A549 (cell line): ENCODE data around the gene TLDC2. TPM values are rescaled to one million over a fixed set of nuclear protein-coding genes. Genes with fewer than 3 reads are reported as not detected.

Experiments
- ATAC-seq, 2 experiments: fragments of 200-7000 bp in 1 of 2; fragments of >200 bp in 1 of 2; cut with Nextera tagmentation in 1 of 2; cut with Tn5 transposase in 1 of 2; 3 replicates each; pipeline versions ENCODE4 v1.8.0 to v1.9.1; 2018 to 2020; ENCODE audit warnings: mild to moderate bottlenecking in 1 of 2, moderate library complexity in 1 of 2
- CTCF ChIA-PET: fragments of 300-600 bp; sonication (Branson Sonifier 250); formaldehyde crosslinking; extraction: SDS; loops from one replicate; lab custom pipeline; 2021; ENCODE audit warnings: antibody characterized with exemption, inconsistent platforms; lab: Yijun Ruan, JAX
- POLR2A ChIA-PET: fragments of 350-600 bp; formaldehyde crosslinking; extraction: SDS; loops from one replicate; lab custom pipeline; 2021; ENCODE audit warnings: antibody characterized with exemption, inconsistent platforms; lab: Yijun Ruan, JAX
- DNase-seq, 2 experiments: peaks; one replicate each; pipeline versions ENCODE4 v3.0.0 to v3.0.0-alpha.2; 2011 to 2016; ENCODE audit warnings: low read depth in 1 of 2, low spot score in 1 of 2
- FAIRE-seq: peaks from 2 replicates; lab custom pipeline; 2011; peaks lifted over from hg19 to GRCh38; lab: Jason Lieb, UNC
- H3K27ac ChIP-seq, 2 experiments: fragments of >200 bp; sonication (Bioruptor Twin); formaldehyde crosslinking; 3 replicates each; pipeline ENCODE4 v1.5.1; 2016 to 2017
- H3K4me1 ChIP-seq: fragments of >200 bp; sonication (Bioruptor Twin); formaldehyde crosslinking; 3 replicates; pipeline ENCODE4 v1.6.1; 2016
- H3K4me2 ChIP-seq: fragments of >200 bp; sonication (Bioruptor Twin); formaldehyde crosslinking; 3 replicates; pipeline ENCODE4 v1.6.1; 2016
- H3K4me3 ChIP-seq: fragments of >200 bp; sonication (Bioruptor Twin); formaldehyde crosslinking; 3 replicates; pipeline ENCODE4 v1.5.1; 2016
- H3K9me3 ChIP-seq: fragments of >200 bp; sonication (Bioruptor Twin); formaldehyde crosslinking; 3 replicates; pipeline ENCODE4 v1.6.1; 2016
- EHF ChIP-seq: fragments of 250-450 bp; sonication (Bioruptor Pico); IDR thresholded peaks from 2 replicates; pipeline ENCODE4 v1.5.0; 2020; ENCODE audit warnings: mild to moderate bottlenecking
- EHMT2 ChIP-seq: fragments of 200-600 bp; sonication (generic); IDR thresholded peaks from 2 replicates; pipeline ENCODE4 v1.6.1; 2016; ENCODE audit warnings: antibody characterized with exemption, low read depth, mild to moderate bottlenecking, moderate library complexity
- HOXB13 ChIP-seq: fragments of 250-450 bp; sonication (Bioruptor Pico); IDR thresholded peaks from 2 replicates; pipeline ENCODE4 v1.5.0; 2020; ENCODE audit warnings: low read depth, mild to moderate bottlenecking, moderate library complexity
- JUN ChIP-seq, 2 experiments: fragments of >200 bp; sonication (Bioruptor Twin); formaldehyde crosslinking; IDR thresholded peaks; 2 replicates in 1 of 2; 3 replicates in 1 of 2; pipeline ENCODE4 v1.6.1; 2016 to 2017
- KDM1A ChIP-seq: fragments of 200-600 bp; sonication (generic); IDR thresholded peaks from 2 replicates; pipeline ENCODE4 v1.6.1; 2016; ENCODE audit warnings: low read depth, mild to moderate bottlenecking
- RAD21 ChIP-seq, 2 experiments: fragments of >200 bp in 1 of 2; sonication (Bioruptor Twin) in 1 of 2; formaldehyde crosslinking in 1 of 2; IDR thresholded peaks in 1 of 2; conservative IDR thresholded peaks in 1 of 2; 2 replicates in 1 of 2; 3 replicates in 1 of 2; pipeline ENCODE4 v1.6.1; 2012 to 2018; ENCODE audit warnings: inconsistent platforms in 1 of 2
- RFX5 ChIP-seq: fragments of 450-650 bp; IDR thresholded peaks from 2 replicates; pipeline ENCODE4 v1.7.1; 2014; ENCODE audit warnings: antibody characterized with exemption, mild to moderate bottlenecking, moderate library complexity
- SMC3 ChIP-seq: fragments of >200 bp; sonication (Bioruptor Twin); formaldehyde crosslinking; IDR thresholded peaks from 3 replicates; pipeline ENCODE4 v1.6.1; 2018; ENCODE audit warnings: inconsistent platforms
- ZC3H11A ChIP-seq: fragments of 450-650 bp; IDR thresholded peaks from 2 replicates; pipeline ENCODE4 v1.6.1; 2014; ENCODE audit warnings: antibody characterized with exemption, mild to moderate bottlenecking
- ZFP36 ChIP-seq: fragments of 450-650 bp; IDR thresholded peaks from 2 replicates; pipeline ENCODE4 v1.6.1; 2014; ENCODE audit warnings: borderline replicate concordance; ENCODE audit not compliant: partially characterized antibody
- ZNF302 ChIP-seq: fragments of 250-450 bp; sonication (Bioruptor Pico); IDR thresholded peaks from 2 replicates; pipeline ENCODE4 v1.9.0; 2021; ENCODE audit warnings: inconsistent platforms, mild to moderate bottlenecking, moderate library complexity
- WGBS: methylation state at CpG from one replicate; pipeline ENCODE4 v1.1.6; 2017; ENCODE audit errors: missing lambda C conversion rate; 5-methylcytosine and 5-hydroxymethylcytosine counted together
- polyA plus RNA-seq, 4 experiments: library from polyadenylated mRNA; depleted of rRNA in 3 of 4; stranded (reverse); fragments of >200 nt; fragmentation: RNase III in 1 of 4; extraction: RNeasy Plus Mini Kit Qiagen cat#74134 plus additional on column Dnase treatment in 1 of 4; gene quantifications; 2 replicates in 3 of 4; 3 replicates in 1 of 4; pipeline ENCODE4 v1.2.3, GENCODE V29; 2011 to 2017
- TF ChIP-seq, protein P1 (sequence below): fragments of >200 bp; sonication (Bioruptor Twin); formaldehyde crosslinking; IDR thresholded peaks from 2 replicates; pipeline ENCODE4 v1.6.1; 2016
- TF ChIP-seq, protein P2 (sequence below): fragments of >200 bp; sonication (Bioruptor Twin); formaldehyde crosslinking; IDR thresholded peaks from 3 replicates; pipeline ENCODE4 v1.5.1; 2016
- TF ChIP-seq, protein P3 (sequence below): fragments of 150-350 bp; IDR thresholded peaks from 2 replicates; pipeline ENCODE4 v1.6.1; 2014; ENCODE audit warnings: low read depth, mild to moderate bottlenecking, low read length

TLDC2 gene
- polyA plus RNA-seq, 2 of the 4 experiments (the other 2 are of a cell fraction): 0.17 TPM; not detected in 1

DNA sequence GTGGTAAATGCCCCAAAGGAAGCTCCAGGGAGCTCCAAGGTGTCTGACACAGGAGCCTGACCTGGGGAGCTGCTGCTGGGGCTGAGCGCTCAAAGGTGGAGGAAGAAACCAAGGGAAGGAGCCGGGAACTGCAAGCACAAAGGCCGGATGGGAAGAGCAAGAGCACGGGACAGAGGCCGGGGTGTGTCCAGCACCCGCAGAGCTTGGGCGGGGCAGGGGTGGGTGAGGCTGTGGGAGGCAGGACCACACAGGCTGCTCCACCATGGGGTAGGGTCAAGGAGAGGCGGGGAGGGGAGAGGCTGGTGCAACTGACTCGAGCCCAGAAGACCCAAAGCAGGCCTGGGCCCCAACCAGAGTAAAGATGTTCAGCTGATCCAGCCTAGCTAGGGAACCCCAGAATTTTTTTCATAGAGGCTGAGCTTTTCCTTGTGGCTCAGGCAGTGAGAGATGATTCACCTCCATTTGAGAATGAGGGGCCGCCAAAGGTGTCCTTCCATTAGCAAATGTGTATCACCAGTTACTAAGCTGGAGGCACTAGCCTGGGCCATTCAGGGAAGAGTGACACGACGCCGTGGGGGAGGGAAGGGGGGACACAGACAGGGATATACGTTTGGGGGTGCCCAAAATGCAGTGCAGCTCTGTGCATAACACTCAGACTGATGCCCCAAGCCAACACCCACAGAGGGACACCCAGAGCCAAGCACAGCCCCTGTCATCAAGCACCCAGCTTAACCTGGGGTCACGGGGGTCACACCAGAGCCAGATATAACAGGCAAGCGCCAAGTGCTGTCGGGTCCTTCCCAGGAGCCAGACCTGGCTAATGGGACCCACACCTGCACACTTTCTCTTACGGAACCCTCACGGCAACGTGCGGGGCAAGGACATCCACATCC lies 21.3 kb upstream of the TLDC2 start:
- DNase-seq (peak in 1 of 2 experiments; percentile 67), ATAC-seq (peak; percentile 70 to 80), FAIRE-seq (no peak)
- 51% methylated on average over 20 of the region's 21 CpGs for WGBS
- H3K4me2 ChIP-seq: peak overlapping the region; percentile 76
- CTCF ChIA-PET: interaction anchor here (0.7 to 4.6 kb wide), 13 partner anchors 8 to 80 kb away, joined by 3 to 39 read pairs (median 5); partner anchors contain the start of gene DSN1
- peak; percentile 78 for TF ChIP-seq RFX5
- no peak for TF ChIP-seq JUN (IDR thresholded peaks at IDR 0.05)
- H3K27ac ChIP-seq: peak overlapping the region; percentile 70 to 82
- peaks cover 48% of the 10 kb centered on the region for H3K4me1 ChIP-seq
- no peak overlapping the region for H3K4me3 ChIP-seq
- POLR2A ChIA-PET: interaction anchor here (0.6 to 1.2 kb wide), 2 partner anchors 8 to 421 kb away, joined by 3 to 5 read pairs; a partner anchor contains a TSS
- peaks cover 6% of the 10 kb centered on the region; the same call in 1 of the 3 replicates for H3K9me3 ChIP-seq

DNA sequence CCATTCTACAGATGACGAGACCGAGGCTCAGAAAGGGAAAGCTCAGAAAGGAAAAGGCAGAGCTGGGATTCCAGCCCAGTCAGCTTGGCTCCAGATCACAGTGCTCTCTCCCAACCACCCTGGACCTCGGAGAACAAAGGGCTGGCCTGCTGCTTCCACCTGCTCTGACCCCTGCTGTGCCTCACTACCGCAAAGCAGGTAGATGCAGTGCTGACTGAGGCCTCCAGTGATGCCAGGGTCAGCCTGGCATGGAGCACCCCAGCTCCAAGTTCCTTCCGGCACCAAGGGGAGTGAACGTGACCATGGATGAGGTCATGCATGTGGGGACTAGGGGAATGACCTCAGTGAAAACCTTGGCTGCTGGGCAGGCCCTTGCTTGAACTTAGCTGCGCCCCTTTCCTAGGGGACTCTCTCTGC lies 20.7 kb upstream of the TLDC2 start:
- WGBS: 92% methylated on average over 6 of the region's 7 CpGs
- TF ChIP-seq EHMT2: no peak
- TF ChIP-seq, protein P1, sequence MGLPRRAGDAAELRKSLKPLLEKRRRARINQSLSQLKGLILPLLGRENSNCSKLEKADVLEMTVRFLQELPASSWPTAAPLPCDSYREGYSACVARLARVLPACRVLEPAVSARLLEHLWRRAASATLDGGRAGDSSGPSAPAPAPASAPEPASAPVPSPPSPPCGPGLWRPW: no peak
- TF ChIP-seq ZNF302: no peak
- TF ChIP-seq ZC3H11A: no peak
- no peak for TF ChIP-seq SMC3
- no peak for TF ChIP-seq KDM1A
- TF ChIP-seq JUN (IDR thresholded peaks at IDR 0.05): no peak
- no peak for TF ChIP-seq RAD21 (conservative IDR thresholded peaks at IDR 0.05 in 1 of 2, IDR thresholded peaks at IDR 0.05 in 1 of 2)
- TF ChIP-seq EHF (CRISPR knock-in tag): no peak
- TF ChIP-seq HOXB13: no peak
- TF ChIP-seq, protein P2, sequence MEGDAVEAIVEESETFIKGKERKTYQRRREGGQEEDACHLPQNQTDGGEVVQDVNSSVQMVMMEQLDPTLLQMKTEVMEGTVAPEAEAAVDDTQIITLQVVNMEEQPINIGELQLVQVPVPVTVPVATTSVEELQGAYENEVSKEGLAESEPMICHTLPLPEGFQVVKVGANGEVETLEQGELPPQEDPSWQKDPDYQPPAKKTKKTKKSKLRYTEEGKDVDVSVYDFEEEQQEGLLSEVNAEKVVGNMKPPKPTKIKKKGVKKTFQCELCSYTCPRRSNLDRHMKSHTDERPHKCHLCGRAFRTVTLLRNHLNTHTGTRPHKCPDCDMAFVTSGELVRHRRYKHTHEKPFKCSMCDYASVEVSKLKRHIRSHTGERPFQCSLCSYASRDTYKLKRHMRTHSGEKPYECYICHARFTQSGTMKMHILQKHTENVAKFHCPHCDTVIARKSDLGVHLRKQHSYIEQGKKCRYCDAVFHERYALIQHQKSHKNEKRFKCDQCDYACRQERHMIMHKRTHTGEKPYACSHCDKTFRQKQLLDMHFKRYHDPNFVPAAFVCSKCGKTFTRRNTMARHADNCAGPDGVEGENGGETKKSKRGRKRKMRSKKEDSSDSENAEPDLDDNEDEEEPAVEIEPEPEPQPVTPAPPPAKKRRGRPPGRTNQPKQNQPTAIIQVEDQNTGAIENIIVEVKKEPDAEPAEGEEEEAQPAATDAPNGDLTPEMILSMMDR: no peak
- TF ChIP-seq, protein P3, sequence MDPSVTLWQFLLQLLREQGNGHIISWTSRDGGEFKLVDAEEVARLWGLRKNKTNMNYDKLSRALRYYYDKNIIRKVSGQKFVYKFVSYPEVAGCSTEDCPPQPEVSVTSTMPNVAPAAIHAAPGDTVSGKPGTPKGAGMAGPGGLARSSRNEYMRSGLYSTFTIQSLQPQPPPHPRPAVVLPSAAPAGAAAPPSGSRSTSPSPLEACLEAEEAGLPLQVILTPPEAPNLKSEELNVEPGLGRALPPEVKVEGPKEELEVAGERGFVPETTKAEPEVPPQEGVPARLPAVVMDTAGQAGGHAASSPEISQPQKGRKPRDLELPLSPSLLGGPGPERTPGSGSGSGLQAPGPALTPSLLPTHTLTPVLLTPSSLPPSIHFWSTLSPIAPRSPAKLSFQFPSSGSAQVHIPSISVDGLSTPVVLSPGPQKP: no peak
- Histone ChIP-seq H3K27ac (peak overlapping the region; percentile 70 to 82; a peak in 5 of 6 replicates), H3K4me3 (no peak overlapping the region), H3K4me1 (peaks cover 48% of the 10 kb centered on the region), H3K4me2 (peak overlapping the region; percentile 76), H3K9me3 (peaks cover 6% of the 10 kb centered on the region; the same call in 1 of the 3 replicates)
- ChIA-PET POLR2A (no interaction called here), CTCF (interaction anchor here (0.7 to 4.6 kb wide), 11 partner anchors 9 to 698 kb away, joined by 3 to 39 read pairs (median 5); partner anchors contain the start of gene DSN1)
- DNase-seq (no peak), FAIRE-seq (no peak), ATAC-seq (peak in 1 of 2 experiments; percentile 9; a peak in 1 of 6 replicates)

DNA sequence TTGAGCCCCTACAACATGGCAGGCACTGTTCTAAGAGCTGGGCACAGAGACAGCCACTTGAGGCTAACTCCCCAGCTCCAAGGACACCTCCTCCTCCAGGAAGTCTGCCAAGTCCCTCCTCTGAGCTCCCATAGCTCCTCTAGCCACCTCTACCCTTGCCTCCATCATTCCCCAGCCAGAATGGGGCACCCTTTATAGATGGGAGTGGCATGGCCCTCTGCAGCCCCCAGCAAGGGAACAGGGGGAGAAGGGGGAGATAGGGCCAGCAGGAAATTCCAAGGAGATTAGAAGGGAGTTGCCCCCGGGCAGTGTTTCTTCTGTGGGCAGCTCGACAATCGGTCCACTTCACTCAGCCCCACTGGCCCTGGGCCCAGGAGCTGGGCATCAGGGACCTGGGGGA lies 19.7 kb upstream of the TLDC2 start:
- POLR2A ChIA-PET: interaction anchor here (0.6 kb wide), 1 partner anchor 22 kb away, joined by 4 read pairs; no protein-coding TSS in a partner anchor
- no peak for FAIRE-seq
- TF ChIP-seq ZFP36 (peak; percentile 49), ZC3H11A (no peak)
- TF ChIP-seq, all 56 proteins: peak for 1
- peaks cover 55% of the 10 kb centered on the region for H3K4me1 ChIP-seq
- no peaks in the 10 kb centered on the region for H3K9me3 ChIP-seq
- no peak overlapping the region for H3K4me3 ChIP-seq
- ATAC-seq: peak in 1 of 2 experiments; percentile 15; a peak in 2 of 6 replicates
- H3K4me2 ChIP-seq: peak overlapping the region; percentile 76
- DNase-seq: no peak
- CTCF ChIA-PET: interaction anchor here (0.6 to 4.6 kb wide), 10 partner anchors 8 to 699 kb away, joined by 3 to 39 read pairs (median 6); partner anchors contain the start of genes DSN1 and RAB5IF
- peak overlapping the region; percentile 70 to 82; a peak in 4 of 6 replicates for H3K27ac ChIP-seq
- 39% methylated on average over 3 of the region's 3 CpGs for WGBS
